Neural progenitor cell (in vitro differentiated cells): ENCODE measurements around the gene TXNDC11. TPM values are rescaled to one million over a fixed set of nuclear protein-coding genes. Genes with fewer than 3 reads are reported as not detected.
"Not testable (repeated sequence)": the region's sequence is repeated elsewhere in the genome, so short reads cannot be mapped to it uniquely, and the experiment has no call there.

Experiments used
- DNase-seq: peaks from one replicate; pipeline ENCODE4 v3.0.0-alpha.2; 2016; ENCODE audit warnings: low spot score
- H2AFZ ChIP-seq: fragments of 200-600 bp; sonication (generic); replicated peaks from 2 replicates; pipeline ENCODE4 v1.6.1; 2016; ENCODE audit warnings: antibody characterized with exemption
- H3F3A ChIP-seq: fragments of 200-600 bp; sonication (generic); 2 replicates; pipeline ENCODE4 v1.6.1; 2016; ENCODE audit warnings: antibody characterized with exemption, low read depth
- H3K27ac ChIP-seq: fragments of 200-600 bp; sonication (generic); 2 replicates; pipeline ENCODE4 v1.5.1; 2016; ENCODE audit warnings: mild to moderate bottlenecking
- H3K27me3 ChIP-seq: fragments of 200-600 bp; sonication (generic); 2 replicates; pipeline ENCODE4 v1.6.1; 2016; ENCODE audit warnings: mild to moderate bottlenecking, moderate library complexity
- H3K36me3 ChIP-seq: fragments of 200-600 bp; sonication (generic); 2 replicates; pipeline ENCODE4 v1.5.1; 2016
- H3K4me1 ChIP-seq: fragments of 200-600 bp; sonication (generic); 2 replicates; pipeline ENCODE4 v1.6.1; 2016; ENCODE audit warnings: mixed run types
- H3K4me2 ChIP-seq: fragments of 200-600 bp; sonication (generic); 2 replicates; pipeline ENCODE4 v1.6.1; 2016
- H3K4me3 ChIP-seq: fragments of 200-600 bp; sonication (generic); 2 replicates; pipeline ENCODE4 v1.5.1; 2016
- H3K79me2 ChIP-seq: fragments of 200-600 bp; sonication (generic); 2 replicates; pipeline ENCODE4 v1.6.1; 2016; ENCODE audit warnings: low read depth
- H3K9ac ChIP-seq: fragments of 200-600 bp; sonication (generic); 2 replicates; pipeline ENCODE4 v1.6.1; 2016
- H3K9me3 ChIP-seq: fragments of 200-600 bp; sonication (generic); 2 replicates; pipeline ENCODE4 v1.5.1; 2016; ENCODE audit warnings: low read depth
- H4K20me1 ChIP-seq: fragments of 200-600 bp; sonication (generic); 2 replicates; pipeline ENCODE4 v1.6.1; 2016; ENCODE audit warnings: low read depth
- H3K27ac Mint-ChIP-seq: 3 replicates; pipeline ENCODE4 v1.8.0; 2021; ENCODE audit warnings: mixed read lengths
- H3K27me3 Mint-ChIP-seq: 2 replicates; pipeline ENCODE4 v1.8.0; 2022; ENCODE audit warnings: low read depth, mild to moderate bottlenecking, inconsistent platforms, moderate library complexity, mixed read lengths; ENCODE audit not compliant: insufficient read depth
- H3K36me3 Mint-ChIP-seq: 3 replicates; pipeline ENCODE4 v1.8.0; 2021; ENCODE audit warnings: mixed read lengths
- H3K4me1 Mint-ChIP-seq: 3 replicates; pipeline ENCODE4 v1.8.0; 2021; ENCODE audit warnings: mixed read lengths
- H3K4me3 Mint-ChIP-seq: 3 replicates; pipeline ENCODE4 v1.8.0; 2021; ENCODE audit warnings: mild to moderate bottlenecking, moderate library complexity, mixed read lengths
- H3K9me3 Mint-ChIP-seq: 3 replicates; pipeline ENCODE4 v1.8.0; 2020; ENCODE audit warnings: mixed read lengths
- EZH2 ChIP-seq: fragments of 200-600 bp; sonication (generic); IDR thresholded peaks from 2 replicates; pipeline ENCODE4 v1.6.1; 2017; ENCODE audit warnings: antibody characterized with exemption, mild to moderate bottlenecking, moderate library complexity
- EZH2phosphoT487 ChIP-seq: fragments of 200-600 bp; sonication (generic); IDR thresholded peaks from 2 replicates; pipeline ENCODE4 v1.6.1; 2017; ENCODE audit warnings: antibody characterized with exemption
- total RNA-seq: library from RNA; depleted of rRNA; stranded (reverse); fragments of >200 nt; gene quantifications from 2 replicates; pipeline ENCODE4 v1.2.3, GENCODE V29; 2015; ENCODE audit warnings: low replicate concordance
- TF ChIP-seq, protein P1 (sequence below): fragments of 200-600 bp; sonication (generic); IDR thresholded peaks from 2 replicates; pipeline ENCODE4 v1.5.1; 2017; ENCODE audit warnings: antibody characterized with exemption, mild to moderate bottlenecking

The TXNDC11 gene, protein sequence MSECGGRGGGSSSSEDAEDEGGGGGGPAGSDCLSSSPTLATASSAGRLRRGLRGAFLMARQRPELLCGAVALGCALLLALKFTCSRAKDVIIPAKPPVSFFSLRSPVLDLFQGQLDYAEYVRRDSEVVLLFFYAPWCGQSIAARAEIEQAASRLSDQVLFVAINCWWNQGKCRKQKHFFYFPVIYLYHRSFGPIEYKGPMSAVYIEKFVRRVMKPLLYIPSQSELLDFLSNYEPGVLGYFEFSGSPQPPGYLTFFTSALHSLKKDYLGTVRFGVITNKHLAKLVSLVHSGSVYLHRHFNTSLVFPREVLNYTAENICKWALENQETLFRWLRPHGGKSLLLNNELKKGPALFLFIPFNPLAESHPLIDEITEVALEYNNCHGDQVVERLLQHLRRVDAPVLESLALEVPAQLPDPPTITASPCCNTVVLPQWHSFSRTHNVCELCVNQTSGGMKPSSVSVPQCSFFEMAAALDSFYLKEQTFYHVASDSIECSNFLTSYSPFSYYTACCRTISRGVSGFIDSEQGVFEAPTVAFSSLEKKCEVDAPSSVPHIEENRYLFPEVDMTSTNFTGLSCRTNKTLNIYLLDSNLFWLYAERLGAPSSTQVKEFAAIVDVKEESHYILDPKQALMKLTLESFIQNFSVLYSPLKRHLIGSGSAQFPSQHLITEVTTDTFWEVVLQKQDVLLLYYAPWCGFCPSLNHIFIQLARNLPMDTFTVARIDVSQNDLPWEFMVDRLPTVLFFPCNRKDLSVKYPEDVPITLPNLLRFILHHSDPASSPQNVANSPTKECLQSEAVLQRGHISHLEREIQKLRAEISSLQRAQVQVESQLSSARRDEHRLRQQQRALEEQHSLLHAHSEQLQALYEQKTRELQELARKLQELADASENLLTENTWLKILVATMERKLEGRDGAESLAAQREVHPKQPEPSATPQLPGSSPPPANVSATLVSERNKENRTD
- 7.4 and 11.4 TPM in 2 replicates for total RNA-seq

DNA sequence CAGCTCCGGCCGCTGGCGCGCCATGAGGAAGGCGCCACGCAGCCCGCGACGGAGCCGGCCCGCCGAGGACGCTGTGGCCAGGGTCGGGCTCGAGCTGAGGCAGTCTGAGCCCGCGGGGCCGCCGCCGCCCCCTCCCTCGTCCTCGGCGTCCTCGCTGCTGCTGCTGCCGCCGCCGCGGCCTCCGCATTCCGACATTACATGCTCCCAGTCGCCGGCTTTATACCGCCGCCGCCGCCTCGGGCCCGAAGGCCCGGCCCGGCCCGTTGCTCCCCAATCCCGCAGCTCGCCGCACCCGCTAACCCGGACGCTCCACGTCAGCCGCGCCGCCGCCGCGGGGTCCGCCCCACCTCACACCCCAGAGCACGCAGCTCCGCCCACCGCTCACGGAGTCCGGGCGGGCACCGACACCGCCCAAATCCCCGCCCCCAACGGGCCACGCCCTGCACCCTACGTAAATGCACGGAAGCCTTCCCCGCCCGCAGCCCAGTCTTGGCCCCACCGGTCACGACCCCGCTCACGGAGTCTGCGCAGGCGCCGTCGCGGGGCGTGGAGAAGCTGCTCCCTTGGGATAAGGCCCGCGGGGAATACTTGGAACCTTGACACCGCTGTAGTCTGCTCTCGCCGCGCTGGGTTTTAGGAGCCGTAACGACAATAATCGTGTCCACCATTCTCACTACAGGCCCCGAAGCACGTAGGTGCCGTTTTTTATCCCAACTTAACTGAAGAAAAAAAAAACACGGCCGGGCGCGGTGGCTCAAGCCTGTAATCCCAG is at the start of gene TXNDC11:
Gene TXNDC11 (minus strand): TSS at position 322 of the 772 bp plus-strand sequence. CDS start 127 bp downstream, at position 195.
- H3K27ac Mint-ChIP-seq = peak within 1 kb of the TSS; percentile 89
- peak within 1 kb of the TSS; percentile 91 for H2AFZ ChIP-seq

DNA sequence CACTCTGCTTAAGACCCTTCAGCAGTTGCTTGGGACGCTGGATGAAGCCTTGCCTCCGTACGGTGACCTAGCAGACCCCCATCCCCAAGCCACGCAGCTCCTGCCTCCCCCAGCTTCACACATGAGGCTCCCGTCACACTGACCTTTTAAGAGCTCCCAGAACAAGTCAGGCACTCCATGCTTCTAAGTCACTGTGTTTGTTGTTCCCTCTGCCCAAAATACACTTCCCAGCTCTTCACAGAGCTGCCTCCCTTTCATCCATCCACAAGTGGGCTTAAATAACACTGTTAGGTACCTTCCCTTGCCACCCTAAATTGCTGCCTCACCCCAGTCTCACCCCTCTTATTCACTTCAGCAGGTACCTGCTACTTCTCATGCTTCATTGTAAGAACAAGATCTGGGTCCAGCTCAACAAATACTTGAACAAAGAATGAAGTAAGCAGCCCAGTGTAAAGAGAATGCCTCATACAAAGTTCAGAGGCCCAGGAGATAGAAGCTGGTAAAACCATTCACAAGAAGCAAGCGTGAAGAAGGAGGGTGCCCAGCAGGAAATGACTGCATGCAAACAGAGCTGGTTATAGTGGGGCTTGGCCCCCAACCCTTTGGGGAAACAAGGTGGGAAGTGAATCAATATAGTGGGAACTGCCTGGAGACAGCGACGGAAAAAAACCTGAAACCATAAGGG is 48.6 kb upstream of the TXNDC11 start:
- no peaks in the 10 kb centered on the region for H3K36me3 ChIP-seq
- DNase-seq = peak; percentile 22
- Mint-ChIP-seq H3K36me3 (peaks cover 11% of the 10 kb centered on the region), H3K27me3 (no peaks in the 10 kb centered on the region), H3K4me1 (peaks cover 35% of the 10 kb centered on the region), H3K4me3 (peak overlapping the region; percentile 16), H3K9me3 (no peaks in the 10 kb centered on the region), H3K27ac (peak overlapping the region; percentile 33)
- H3K4me3 ChIP-seq = peak overlapping the region; percentile 30
- H3K4me1 ChIP-seq = peaks cover 14% of the 10 kb centered on the region
- TF ChIP-seq, protein P1, sequence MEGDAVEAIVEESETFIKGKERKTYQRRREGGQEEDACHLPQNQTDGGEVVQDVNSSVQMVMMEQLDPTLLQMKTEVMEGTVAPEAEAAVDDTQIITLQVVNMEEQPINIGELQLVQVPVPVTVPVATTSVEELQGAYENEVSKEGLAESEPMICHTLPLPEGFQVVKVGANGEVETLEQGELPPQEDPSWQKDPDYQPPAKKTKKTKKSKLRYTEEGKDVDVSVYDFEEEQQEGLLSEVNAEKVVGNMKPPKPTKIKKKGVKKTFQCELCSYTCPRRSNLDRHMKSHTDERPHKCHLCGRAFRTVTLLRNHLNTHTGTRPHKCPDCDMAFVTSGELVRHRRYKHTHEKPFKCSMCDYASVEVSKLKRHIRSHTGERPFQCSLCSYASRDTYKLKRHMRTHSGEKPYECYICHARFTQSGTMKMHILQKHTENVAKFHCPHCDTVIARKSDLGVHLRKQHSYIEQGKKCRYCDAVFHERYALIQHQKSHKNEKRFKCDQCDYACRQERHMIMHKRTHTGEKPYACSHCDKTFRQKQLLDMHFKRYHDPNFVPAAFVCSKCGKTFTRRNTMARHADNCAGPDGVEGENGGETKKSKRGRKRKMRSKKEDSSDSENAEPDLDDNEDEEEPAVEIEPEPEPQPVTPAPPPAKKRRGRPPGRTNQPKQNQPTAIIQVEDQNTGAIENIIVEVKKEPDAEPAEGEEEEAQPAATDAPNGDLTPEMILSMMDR = no peak
- TF ChIP-seq EZH2phosphoT487 (no peak), EZH2 (no peak)
- no peaks in the 10 kb centered on the region for H3K27me3 ChIP-seq
- peak overlapping the region; percentile 42 for H3K9ac ChIP-seq
- H3F3A ChIP-seq = peaks cover 24% of the 10 kb centered on the region
- H4K20me1 ChIP-seq = peaks cover 97% of the 10 kb centered on the region
- H3K9me3 ChIP-seq = no peaks in the 10 kb centered on the region
- peak overlapping the region; percentile 93 for H3K27ac ChIP-seq
- H3K4me2 ChIP-seq = peak overlapping the region; percentile 65
- H2AFZ ChIP-seq = no peak overlapping the region
- peaks cover 100% of the 10 kb centered on the region for H3K79me2 ChIP-seq

More for the DNA sequence above, at the start of gene TXNDC11:
- Histone ChIP-seq H3K79me2 (peaks cover 33% of the 10 kb centered on the region), H3K27me3 (no peaks in the 10 kb centered on the region), H3K4me1 (peaks cover 6% of the 10 kb centered on the region), H3K4me3 (peak within 1 kb of the TSS; percentile 88), H3K9ac (peak within 1 kb of the TSS; percentile 69), H4K20me1 (peaks cover 26% of the 10 kb centered on the region), H3K27ac (no peak within 1 kb of the TSS), H3K9me3 (no peaks in the 10 kb centered on the region), H3K4me2 (peak within 1 kb of the TSS; percentile 85), H3K36me3 (no peaks in the 10 kb centered on the region), H3F3A (peaks cover 12% of the 10 kb centered on the region)
- peaks cover 7% of the 10 kb centered on the region for H3K36me3 Mint-ChIP-seq
- DNase-seq = peak; percentile 99
- H3K4me3 Mint-ChIP-seq = peak within 1 kb of the TSS; percentile 97
- H3K9me3 Mint-ChIP-seq = no peaks in the 10 kb centered on the region
- H3K27me3 Mint-ChIP-seq = peaks cover 2% of the 10 kb centered on the region
- TF ChIP-seq EZH2phosphoT487 = no peak
- peak; percentile 34 for TF ChIP-seq EZH2
- TF ChIP-seq, protein P1 = no peak
- peaks cover 23% of the 10 kb centered on the region for H3K4me1 Mint-ChIP-seq

DNA sequence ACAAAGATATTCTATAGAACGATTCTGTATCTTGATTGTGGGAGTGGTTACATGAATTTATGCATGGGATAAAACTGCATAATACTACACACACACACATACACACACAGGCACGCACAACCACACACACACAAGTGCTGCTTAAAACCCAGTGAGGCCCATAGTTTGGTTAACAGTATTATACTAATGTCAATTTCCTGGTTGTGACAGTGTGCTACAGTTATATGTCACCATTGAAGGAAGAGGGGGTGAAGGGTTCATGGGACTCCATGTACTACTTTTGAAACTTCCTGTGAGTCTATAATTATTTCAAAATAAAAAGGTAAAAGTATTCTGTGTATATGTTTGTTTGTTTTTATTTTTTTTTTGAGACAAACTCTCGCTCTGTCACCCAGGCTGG is 46.3 kb upstream of the TXNDC11 start:
- H3K36me3 Mint-ChIP-seq = peaks cover 8% of the 10 kb centered on the region
- Histone ChIP-seq H3K79me2 (peaks cover 100% of the 10 kb centered on the region), H3K27ac (no peak overlapping the region), H3K4me3 (no peak overlapping the region), H3K9ac (no peak overlapping the region), H3K4me1 (peaks cover 14% of the 10 kb centered on the region), H4K20me1 (peaks cover 87% of the 10 kb centered on the region), H3K36me3 (no peaks in the 10 kb centered on the region), H3F3A (peaks cover 21% of the 10 kb centered on the region), H3K4me2 (no peak overlapping the region), H3K27me3 (no peaks in the 10 kb centered on the region), H2AFZ (no peak overlapping the region), H3K9me3 (no peaks in the 10 kb centered on the region)
- no peak overlapping the region for H3K4me3 Mint-ChIP-seq
- H3K4me1 Mint-ChIP-seq = peaks cover 22% of the 10 kb centered on the region
- no peak overlapping the region for H3K27ac Mint-ChIP-seq
- TF ChIP-seq, protein P1 = no peak
- no peak for TF ChIP-seq EZH2
- no peak for TF ChIP-seq EZH2phosphoT487
- H3K9me3 Mint-ChIP-seq = no peaks in the 10 kb centered on the region
- no peak for DNase-seq
- H3K27me3 Mint-ChIP-seq = no peaks in the 10 kb centered on the region

DNA sequence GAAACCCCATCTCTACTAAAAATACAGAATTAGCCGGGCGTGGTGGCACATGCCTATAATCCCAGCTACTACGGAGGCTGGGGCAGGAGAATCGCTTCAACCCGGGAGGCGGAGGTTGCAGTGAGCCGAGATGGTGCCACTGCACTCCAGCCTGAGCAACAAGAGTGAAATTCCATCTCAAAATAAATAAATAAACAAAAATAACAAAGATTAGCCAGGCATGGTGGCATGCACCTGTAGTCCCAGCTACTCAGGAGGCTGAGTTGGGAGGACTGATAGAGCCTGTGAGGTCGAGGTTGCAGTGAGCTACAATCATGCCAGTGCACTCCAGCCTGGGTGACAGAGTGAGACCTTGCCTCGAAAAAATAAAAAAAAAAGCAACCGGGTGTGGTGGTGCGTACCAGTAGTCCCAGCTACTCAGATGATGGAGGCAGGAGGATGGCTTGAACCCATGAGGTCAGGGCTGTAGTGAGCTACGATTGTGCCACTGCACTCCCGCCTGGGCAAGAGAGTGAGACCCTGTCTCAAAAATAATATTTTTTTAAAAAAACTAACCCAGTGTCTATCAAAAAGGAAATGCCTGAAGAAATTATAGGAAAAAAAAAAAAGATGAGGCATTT is 42.4 kb upstream of the TXNDC11 start:
- not testable (repeated sequence) for H2AFZ ChIP-seq, H3K4me3 ChIP-seq, H3K4me3 Mint-ChIP-seq, H3K4me2 ChIP-seq, H3K27ac Mint-ChIP-seq, H3K27me3 Mint-ChIP-seq, H3K4me1 ChIP-seq, H3K4me1 Mint-ChIP-seq, H3K9me3 Mint-ChIP-seq, H3K9ac ChIP-seq, H3K9me3 ChIP-seq, H3K36me3 Mint-ChIP-seq, DNase-seq, H3F3A ChIP-seq, H3K27ac ChIP-seq, H3K27me3 ChIP-seq, H3K36me3 ChIP-seq
- Histone ChIP-seq H3K79me2 (peaks cover 97% of the 10 kb centered on the region), H4K20me1 (peaks cover 65% of the 10 kb centered on the region)
